Colonic mucosa (tissue), 4 donors: ENCODE measurements around the gene STK32B. TPM values are rescaled to one million over a fixed set of nuclear protein-coding genes. Genes with fewer than 3 reads are reported as not detected.

ENCODE experiments used
- DNase-seq: peaks from one replicate; pipeline ENCODE4 v3.0.0-alpha.2; 2020
- H3K27ac ChIP-seq: fragments of 200-600 bp; one replicate; pipeline ENCODE4 v1.8.0; 2021
- H3K27me3 ChIP-seq: fragments of 200-600 bp; one replicate; pipeline ENCODE4 v1.8.0; 2021
- H3K36me3 ChIP-seq: fragments of 200-600 bp; one replicate; pipeline ENCODE4 v1.8.0; 2021
- H3K4me1 ChIP-seq: fragments of 200-600 bp; one replicate; pipeline ENCODE4 v1.8.0; 2021; ENCODE audit warnings: mild to moderate bottlenecking
- H3K4me3 ChIP-seq: fragments of 200-600 bp; one replicate; pipeline ENCODE4 v1.8.0; 2021
- H3K9ac ChIP-seq, 2 donors: one replicate each; pipeline ENCODE4 v1.7.0; 2013; ENCODE audit warnings: control low read depth in 2 of 2, low read depth in 2 of 2, low read length in 2 of 2
- H3K9me3 ChIP-seq: fragments of 200-600 bp; one replicate; pipeline ENCODE4 v1.8.0; 2021
- intact Hi-C: fragments of 100-400 bp; cut with DNase I; formaldehyde crosslinking; loops from one replicate; pipeline ENCODE4 v1.14.1; 2022
- total RNA-seq, 2 donors: library from RNA; stranded (reverse); fragmentation: NEBNext Ultra II Directional in 1 of 2; extraction: Animal tissue kit (Norgen Biotek cat#: 25700) in 1 of 2; gene quantifications; one replicate each; pipeline ENCODE4 v1.2.1, GENCODE V29; 2021
- TF ChIP-seq, protein P1 (sequence below): fragments of 200-600 bp; IDR thresholded peaks from one replicate; pipeline ENCODE4 v1.8.0; 2022; ENCODE audit warnings: antibody characterized with exemption, mild to moderate bottlenecking
- donor health status: healthy.
- donor health status: DM: no; HTN: no; CAD: no.
- donor health status: DM: no; HTN: no; CAD: no.

Gene STK32B
- total RNA-seq, 2 donors from 2014 or later, result 0.64 to 0.82 TPM

DNA sequence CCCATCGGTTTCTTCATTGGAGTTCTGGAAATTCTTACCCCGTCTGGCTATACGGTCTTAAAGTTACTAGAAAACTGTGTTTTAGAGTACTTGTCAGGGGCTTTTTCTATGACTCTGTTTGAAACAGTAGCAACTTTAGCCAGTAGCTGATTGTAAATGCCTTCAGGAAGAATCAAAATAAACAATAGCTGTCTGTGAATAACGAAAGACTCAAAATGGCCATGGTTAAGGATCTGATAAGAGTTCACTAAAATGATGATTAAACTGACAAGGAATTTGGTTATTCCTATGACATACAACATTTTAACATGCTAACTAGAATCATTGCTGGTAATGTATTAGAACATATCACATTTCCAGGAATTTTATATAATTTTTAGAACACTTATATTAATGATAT lies 466.1 kb downstream of the STK32B start:
- H3K4me3 ChIP-seq, result no peak overlapping the region
- no peaks in the 10 kb centered on the region for H3K27me3 ChIP-seq
- DNase-seq, result no peak
- intact Hi-C loops, result no loop called here
- H3K9ac ChIP-seq, result no peak overlapping the region
- TF ChIP-seq, protein P1, sequence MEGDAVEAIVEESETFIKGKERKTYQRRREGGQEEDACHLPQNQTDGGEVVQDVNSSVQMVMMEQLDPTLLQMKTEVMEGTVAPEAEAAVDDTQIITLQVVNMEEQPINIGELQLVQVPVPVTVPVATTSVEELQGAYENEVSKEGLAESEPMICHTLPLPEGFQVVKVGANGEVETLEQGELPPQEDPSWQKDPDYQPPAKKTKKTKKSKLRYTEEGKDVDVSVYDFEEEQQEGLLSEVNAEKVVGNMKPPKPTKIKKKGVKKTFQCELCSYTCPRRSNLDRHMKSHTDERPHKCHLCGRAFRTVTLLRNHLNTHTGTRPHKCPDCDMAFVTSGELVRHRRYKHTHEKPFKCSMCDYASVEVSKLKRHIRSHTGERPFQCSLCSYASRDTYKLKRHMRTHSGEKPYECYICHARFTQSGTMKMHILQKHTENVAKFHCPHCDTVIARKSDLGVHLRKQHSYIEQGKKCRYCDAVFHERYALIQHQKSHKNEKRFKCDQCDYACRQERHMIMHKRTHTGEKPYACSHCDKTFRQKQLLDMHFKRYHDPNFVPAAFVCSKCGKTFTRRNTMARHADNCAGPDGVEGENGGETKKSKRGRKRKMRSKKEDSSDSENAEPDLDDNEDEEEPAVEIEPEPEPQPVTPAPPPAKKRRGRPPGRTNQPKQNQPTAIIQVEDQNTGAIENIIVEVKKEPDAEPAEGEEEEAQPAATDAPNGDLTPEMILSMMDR, result no peak
- H3K4me1 ChIP-seq, result no peaks in the 10 kb centered on the region
- H3K36me3 ChIP-seq, result no peaks in the 10 kb centered on the region
- H3K9me3 ChIP-seq, result no peaks in the 10 kb centered on the region
- no peak overlapping the region for H3K27ac ChIP-seq

DNA sequence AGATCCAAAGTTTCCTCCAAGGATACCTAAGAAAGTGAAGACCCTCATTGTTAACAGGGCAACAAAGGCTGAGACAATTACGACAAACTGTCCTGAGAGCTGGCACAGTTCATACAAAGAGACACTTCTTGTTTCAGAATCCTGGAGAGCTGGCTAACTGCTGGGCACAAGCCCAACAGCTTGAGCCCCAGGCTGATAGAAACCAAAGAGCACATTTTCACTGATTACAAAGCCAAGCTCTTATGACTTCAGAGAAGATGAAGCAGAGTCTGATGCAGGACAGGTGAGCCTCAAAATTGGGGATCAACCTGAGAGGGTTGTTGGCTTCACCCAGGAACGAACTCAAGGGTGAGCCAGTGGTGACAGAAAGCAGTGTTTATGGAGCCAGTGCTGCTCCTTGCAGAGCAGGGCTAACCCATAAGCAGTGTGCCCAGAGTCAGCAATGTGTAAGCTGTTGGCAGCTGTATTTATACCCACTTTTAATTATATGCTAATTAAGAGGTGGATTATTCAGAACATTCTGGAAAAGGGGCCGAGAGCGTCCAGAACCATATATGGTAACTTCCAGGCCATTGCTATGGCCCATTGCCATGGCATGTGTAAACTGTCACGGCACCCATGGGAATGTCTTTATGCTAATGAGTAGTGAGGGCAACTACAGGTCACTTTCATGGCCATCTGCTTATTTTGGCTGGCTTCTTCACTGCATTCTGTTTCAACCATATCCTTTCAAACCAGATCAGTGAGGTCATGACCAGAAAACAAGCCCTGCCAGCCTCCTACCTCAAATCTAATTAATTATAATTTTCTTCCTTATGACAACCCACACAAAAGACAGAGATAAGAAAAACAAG lies 473.4 kb downstream of the STK32B start:
- Histone ChIP-seq H3K27me3 (no peaks in the 10 kb centered on the region), H3K4me3 (no peak overlapping the region), H3K9ac (no peak overlapping the region), H3K27ac (no peak overlapping the region), H3K36me3 (no peaks in the 10 kb centered on the region), H3K9me3 (no peaks in the 10 kb centered on the region), H3K4me1 (no peaks in the 10 kb centered on the region)
- intact Hi-C loops, result no loop called here
- no peak for DNase-seq
- TF ChIP-seq, protein P1, result no peak

DNA sequence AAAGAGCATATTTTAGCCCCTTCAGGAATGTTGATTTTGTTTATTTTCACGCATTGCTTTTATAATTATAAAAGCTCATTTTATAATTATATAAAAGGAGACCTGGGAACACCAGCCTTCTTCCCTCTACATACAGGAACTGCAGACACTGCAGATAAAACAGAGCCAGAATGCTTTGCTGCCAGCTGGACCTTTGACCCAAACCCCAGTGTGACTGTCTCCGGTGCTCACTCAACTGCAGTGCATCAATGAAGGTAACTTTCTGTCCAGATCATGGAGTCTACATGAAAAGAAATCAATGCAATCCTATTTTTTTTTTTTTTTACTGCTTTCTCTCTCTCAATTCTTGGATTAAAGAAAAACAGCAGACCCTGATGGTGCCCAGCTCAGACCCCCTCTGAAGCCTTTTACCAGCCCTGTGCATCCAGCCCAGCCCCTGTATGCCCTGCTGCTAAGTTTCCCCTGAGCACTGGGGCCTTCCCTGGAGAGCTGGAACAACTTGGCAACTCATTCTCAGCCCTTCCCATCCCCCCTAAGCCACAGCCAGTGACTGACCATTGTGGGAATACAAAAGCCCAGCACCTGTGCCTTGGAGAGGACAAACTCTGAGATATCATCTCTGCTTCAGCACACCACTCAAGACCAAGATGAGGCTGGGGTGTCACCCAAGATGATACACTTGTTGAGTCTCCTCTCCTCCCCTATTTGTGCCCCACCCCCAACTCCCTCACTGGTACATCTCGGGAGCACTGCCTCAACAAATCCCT lies 475.0 kb downstream of the STK32B start:
- Histone ChIP-seq H3K4me3 (no peak overlapping the region), H3K27me3 (no peaks in the 10 kb centered on the region), H3K4me1 (no peaks in the 10 kb centered on the region), H3K27ac (no peak overlapping the region), H3K36me3 (no peaks in the 10 kb centered on the region), H3K9ac (no peak overlapping the region), H3K9me3 (no peaks in the 10 kb centered on the region)
- no peak for DNase-seq
- TF ChIP-seq, protein P1, result no peak
- intact Hi-C loops, result no loop called here

DNA sequence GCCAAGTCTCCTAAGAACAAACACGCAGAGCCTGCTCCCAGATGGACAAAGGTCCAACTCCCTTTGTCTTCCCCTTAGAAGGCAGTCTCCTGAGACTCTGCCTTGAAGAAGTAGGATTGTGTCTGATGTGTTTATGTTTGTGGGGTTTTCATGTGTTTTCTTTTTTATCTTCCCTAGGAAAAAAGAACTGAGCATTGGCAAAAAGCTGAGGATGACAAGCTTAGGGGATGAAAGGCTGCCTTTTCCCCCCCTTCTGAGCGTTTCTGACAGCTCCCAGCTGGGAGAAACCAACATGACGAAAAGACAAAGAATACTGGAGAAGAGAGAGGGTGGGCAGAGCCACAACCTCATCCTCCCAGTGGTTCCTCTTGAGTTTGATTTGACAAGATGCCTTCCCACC lies 475.9 kb downstream of the STK32B start:
- TF ChIP-seq, protein P1, result no peak
- intact Hi-C loops, result no loop called here
- DNase-seq, result no peak
- Histone ChIP-seq H3K9ac (no peak overlapping the region), H3K27ac (no peak overlapping the region), H3K27me3 (no peaks in the 10 kb centered on the region), H3K4me3 (no peak overlapping the region), H3K9me3 (no peaks in the 10 kb centered on the region), H3K4me1 (no peaks in the 10 kb centered on the region), H3K36me3 (no peaks in the 10 kb centered on the region)

DNA sequence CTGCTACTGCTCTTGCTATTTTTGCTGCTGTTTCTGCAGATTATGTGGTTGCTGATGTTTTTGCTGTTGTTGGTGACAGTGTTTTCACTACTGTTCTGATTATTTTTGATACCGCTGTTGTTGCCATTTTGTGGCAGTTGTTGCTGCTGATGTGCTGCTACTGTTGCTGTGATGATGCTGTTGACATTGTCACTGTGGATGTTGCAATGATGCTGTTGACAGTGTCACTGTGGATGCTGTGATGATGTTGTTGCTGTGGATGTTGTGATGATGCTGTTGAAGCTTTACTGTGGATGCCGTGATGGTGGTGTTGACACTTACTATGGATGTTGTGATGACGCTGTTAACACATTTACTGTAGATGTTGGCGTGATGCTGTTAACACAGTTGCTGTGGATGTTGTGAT lies 476.8 kb downstream of the STK32B start:
- no peaks in the 10 kb centered on the region for H3K4me1 ChIP-seq
- no peaks in the 10 kb centered on the region for H3K36me3 ChIP-seq
- TF ChIP-seq, protein P1, result no peak
- H3K9me3 ChIP-seq, result no peaks in the 10 kb centered on the region
- no peak overlapping the region for H3K4me3 ChIP-seq
- H3K9ac ChIP-seq, result no peak overlapping the region
- DNase-seq, result no peak
- no peak overlapping the region for H3K27ac ChIP-seq
- H3K27me3 ChIP-seq, result no peaks in the 10 kb centered on the region
- intact Hi-C loops, result no loop called here
